ENCODE results near the gene CPLX1. TPM values are rescaled to one million over a fixed set of nuclear protein-coding genes. Genes with fewer than 3 reads are reported as not detected.
A peak's percentile ranks its signal among the peaks of the same experiment; 100 is the strongest.

CPLX1 gene
- total RNA-seq, 8 experiments from 2014 or later: 1.8 to 15.1 (median 5.4) TPM

DNA sequence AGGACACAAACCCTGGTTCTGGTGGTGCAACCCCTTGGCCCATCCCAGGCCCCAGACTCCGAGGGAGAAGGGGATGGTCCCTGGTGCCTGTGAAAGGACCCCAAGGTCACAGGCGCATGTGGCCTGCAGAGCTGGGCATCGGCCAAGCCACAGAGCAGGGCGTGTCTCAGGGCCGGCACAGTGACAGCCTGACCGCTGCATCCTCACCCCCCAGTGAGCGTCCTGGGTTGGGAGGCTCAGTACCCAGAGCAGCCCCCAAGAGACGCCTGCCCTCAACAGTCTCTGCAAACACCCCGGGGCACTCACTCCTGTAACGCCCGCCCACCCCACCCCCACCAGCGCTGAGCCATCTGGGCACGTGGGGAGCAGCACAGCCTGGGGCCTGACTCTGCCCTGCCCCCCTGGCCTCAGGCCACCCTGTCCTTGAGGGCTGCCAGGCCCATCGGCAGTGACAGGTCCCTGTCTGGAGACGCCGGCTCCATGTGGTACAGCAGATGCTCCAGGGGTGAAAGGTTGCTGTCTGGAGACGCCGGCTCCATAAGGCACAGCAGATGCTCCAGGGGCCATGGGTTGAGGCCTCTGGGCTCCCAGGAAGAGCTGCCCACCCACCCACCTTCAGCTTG lies 24.5 kb upstream of the CPLX1 start:
- peak in 6 of 8 experiments; percentile 8 to 20 (median 16) for ATAC-seq (replicated peaks in 6 of 8)
- Histone ChIP-seq H3K27ac (no peak overlapping the region), H3K4me3 (no peak overlapping the region), H3K4me1 (replicated peaks in 1 of 2) (peaks cover 0 to 2% of the 10 kb centered on the region in 2 donors)
- in situ Hi-C loops (cut with MboI; ENCODE audit: low pct_unique_long_range_greater_than_20kb in 2 of 9, low sequenced_read_pairs in 9 of 9, unreplicated experiment in 9 of 9): no loop called here
- WGBS, 10 experiments: 70 to 90% methylated on average over 2 of the region's 18 CpGs; no CpG with 5 or more reads in 8 of the 10 experiments

DNA sequence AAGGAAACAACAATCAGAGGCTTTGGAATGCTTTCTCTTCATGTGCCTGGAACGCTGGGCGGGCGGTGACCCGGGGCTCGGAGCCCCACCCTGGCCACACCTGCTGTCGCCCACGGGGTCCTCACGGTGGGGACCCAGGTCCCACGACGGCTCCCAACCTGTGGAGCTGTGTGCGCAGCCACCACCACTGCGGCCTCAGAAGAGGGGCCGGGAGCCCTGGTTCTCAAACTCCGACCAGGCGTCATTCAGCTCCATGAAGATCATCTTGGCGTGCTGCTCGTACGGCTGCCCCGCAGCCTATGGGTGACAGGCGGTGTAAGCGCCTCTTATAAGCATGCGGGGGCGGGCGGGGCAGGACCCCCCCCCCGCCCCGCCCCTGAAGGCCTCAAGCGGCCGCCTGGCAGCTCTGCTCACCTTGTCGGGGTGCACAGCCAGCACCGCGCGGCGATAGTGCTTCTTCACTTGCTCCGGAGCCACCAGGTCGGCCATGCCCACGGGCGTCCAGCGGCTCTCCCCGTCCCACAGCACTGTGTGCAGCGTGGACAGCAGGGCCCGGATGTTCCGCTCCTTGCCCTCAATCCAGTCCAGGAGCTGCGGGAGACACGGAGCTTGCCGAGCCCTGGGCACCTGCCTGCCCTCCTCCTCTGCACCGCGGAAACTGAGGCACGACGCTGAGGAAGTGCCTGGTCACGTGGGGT lies 23.7 kb upstream of the CPLX1 start:
- Histone ChIP-seq H3K4me3 (no peak overlapping the region), H3K27ac (no peak overlapping the region), H3K4me1 (replicated peaks in 1 of 2) (peaks cover 0 to 3% of the 10 kb centered on the region in 2 donors)
- ATAC-seq (replicated peaks in 6 of 8): peak in 4 of 8 experiments; percentile 7 to 16 (median 8)
- 70 to 100% (median 96%) methylated on average over 1 to 15 of the region's 50 CpGs; no CpG with 5 or more reads in 5 of the 10 experiments for WGBS, 10 experiments
- in situ Hi-C loops (cut with MboI; ENCODE audit: low pct_unique_long_range_greater_than_20kb in 2 of 9, low sequenced_read_pairs in 9 of 9, unreplicated experiment in 9 of 9): no loop called here

DNA sequence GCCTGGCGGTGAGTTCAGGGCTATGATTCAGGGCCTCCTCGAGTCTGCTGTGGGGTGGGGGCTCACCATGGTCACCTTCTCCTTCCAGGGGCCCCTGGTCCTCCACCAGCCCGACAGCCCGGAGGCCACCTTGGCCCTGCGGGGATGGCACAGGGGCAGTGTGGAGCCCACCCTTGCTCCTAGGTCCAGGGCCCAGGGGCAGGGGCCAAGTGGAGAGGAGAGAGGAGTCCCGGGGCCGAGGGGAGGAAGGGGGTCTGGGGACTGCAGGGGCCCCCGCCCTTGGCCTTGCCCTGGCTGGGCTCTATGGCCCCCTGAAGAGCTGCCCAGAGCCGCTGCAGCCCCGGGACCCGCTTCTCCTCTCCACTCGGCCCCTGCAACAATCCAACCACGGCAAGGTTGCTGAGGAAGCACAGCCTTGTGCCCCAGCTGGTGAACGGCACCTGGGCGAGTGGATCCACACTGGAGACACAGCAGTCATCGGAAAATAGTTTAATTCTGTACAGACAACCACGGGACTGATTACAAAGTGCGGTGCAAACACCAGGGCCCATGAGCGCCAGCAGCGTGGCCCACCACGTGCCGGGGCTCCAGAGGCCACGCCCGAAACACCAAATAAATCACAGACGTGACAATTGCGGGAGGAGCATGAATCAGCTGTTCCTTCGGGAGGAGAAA lies 23.0 kb upstream of the CPLX1 start:
- 50 to 100% (median 89%) methylated on average over 2 to 14 of the region's 27 CpGs; no CpG with 5 or more reads in 3 of the 10 experiments for WGBS, 10 experiments
- in situ Hi-C loops (cut with MboI; ENCODE audit: low pct_unique_long_range_greater_than_20kb in 2 of 9, low sequenced_read_pairs in 9 of 9, unreplicated experiment in 9 of 9): no loop called here
- H3K4me3 ChIP-seq: no peak overlapping the region
- no peak overlapping the region for H3K27ac ChIP-seq
- peaks cover 0 to 3% of the 10 kb centered on the region in 2 donors for H3K4me1 ChIP-seq (replicated peaks in 1 of 2)
- peak in 2 of 8 experiments; percentile 6 to 9 for ATAC-seq (replicated peaks in 6 of 8)

DNA sequence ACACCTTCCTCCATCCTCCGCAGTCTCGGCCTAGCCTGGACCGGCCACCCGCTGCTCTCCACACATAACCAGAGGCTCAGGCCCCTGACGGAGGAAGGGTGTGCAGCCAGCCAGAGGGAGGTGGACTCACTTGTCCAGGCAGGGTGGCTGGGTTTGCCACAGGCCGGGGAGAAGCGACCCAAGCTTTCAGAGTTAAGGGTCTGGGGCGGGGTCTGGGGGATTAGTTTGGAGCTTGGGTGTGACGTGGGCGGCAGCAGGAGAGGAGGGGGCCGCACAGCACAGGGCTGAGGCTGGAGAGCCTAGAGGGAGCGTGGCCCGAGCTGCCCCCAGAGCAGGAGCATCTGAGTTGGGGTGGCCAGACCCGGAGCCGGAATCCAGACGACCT lies 22.4 kb upstream of the CPLX1 start:
- Histone ChIP-seq H3K27ac (no peak overlapping the region), H3K4me1 (replicated peaks in 1 of 2) (peaks cover 0 to 3% of the 10 kb centered on the region in 2 donors), H3K4me3 (no peak overlapping the region)
- ATAC-seq (replicated peaks in 6 of 8): peak in 4 of 8 experiments; percentile 6 to 23 (median 12)
- in situ Hi-C loops (cut with MboI; ENCODE audit: low pct_unique_long_range_greater_than_20kb in 2 of 9, low sequenced_read_pairs in 9 of 9, unreplicated experiment in 9 of 9): no loop called here
- 72 to 100% (median 80%) methylated on average over 1 to 3 of the region's 16 CpGs; no CpG with 5 or more reads in 7 of the 10 experiments for WGBS, 10 experiments

DNA sequence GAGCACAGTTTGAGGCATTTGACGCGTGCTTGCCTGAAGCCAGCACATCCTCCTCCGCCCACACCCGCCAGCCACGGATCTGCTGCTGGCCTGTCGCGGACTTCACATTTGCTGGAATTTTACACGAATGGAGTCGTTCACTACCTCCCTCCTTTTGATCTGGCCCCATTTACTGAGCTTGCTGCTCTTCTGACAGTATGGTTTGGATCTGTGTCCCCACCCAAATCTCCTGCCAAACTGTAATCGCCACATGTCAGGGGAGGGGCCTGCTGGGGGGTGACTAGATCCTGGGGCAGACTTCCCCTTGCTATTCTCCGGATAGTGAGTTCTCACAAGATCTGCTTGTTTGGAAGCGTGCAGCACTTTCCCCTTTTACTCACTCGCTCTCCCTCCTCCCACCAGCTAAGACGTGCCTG lies 19.9 kb upstream of the CPLX1 start:
- in situ Hi-C loops (cut with MboI; ENCODE audit: low pct_unique_long_range_greater_than_20kb in 2 of 9, low sequenced_read_pairs in 9 of 9, unreplicated experiment in 9 of 9): no loop called here
- peaks cover 0 to 3% of the 10 kb centered on the region in 2 donors for H3K4me1 ChIP-seq (replicated peaks in 1 of 2)
- WGBS, 10 experiments: 0 to 87% (median 64%) methylated on average over 2 to 7 of the region's 14 CpGs; no CpG with 5 or more reads in 2 of the 10 experiments
- peak in 4 of 8 experiments; percentile 7 to 72 (median 54) for ATAC-seq (replicated peaks in 6 of 8)
- H3K4me3 ChIP-seq: no peak overlapping the region
- no peak overlapping the region for H3K27ac ChIP-seq

DNA sequence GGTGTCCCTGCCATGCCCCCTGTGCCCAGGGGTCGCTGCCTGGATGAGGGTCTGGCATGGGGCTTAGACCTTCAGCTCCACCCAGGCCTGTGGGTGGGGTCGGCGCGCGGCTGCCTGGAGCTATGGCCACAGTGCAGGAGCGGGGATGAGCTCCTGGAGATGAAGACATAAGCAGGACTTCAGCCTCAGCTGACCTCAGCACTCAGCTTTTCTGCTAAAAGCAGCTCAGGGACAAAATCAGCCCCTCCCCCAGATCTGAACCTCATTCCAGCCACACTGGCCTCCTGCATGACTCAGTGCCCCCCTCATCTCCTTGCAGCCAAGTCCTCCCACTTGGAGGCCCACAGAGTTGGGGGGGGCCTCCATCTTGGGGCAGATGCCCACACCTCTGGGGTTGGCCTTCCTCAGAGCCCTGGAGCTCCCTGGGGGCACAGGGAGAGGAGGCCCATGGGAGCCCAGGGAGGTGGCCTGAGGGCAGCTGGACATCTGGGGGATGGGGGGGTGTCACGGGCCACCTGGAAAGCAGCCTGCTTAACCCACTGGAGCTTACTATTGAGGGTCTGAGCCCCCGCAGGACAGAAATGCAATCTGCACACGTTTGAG lies 19.4 kb upstream of the CPLX1 start:
- WGBS, 10 experiments: 33 to 40% methylated on average over 1 to 3 of the region's 9 CpGs; no CpG with 5 or more reads in 8 of the 10 experiments
- Histone ChIP-seq H3K4me1 (replicated peaks in 1 of 2) (peaks cover 0 to 3% of the 10 kb centered on the region in 2 donors), H3K4me3 (no peak overlapping the region), H3K27ac (no peak overlapping the region)
- peak in 7 of 8 experiments; percentile 7 to 42 (median 26) for ATAC-seq (replicated peaks in 6 of 8)
- in situ Hi-C loops (cut with MboI; ENCODE audit: low pct_unique_long_range_greater_than_20kb in 2 of 9, low sequenced_read_pairs in 9 of 9, unreplicated experiment in 9 of 9): no loop called here

DNA sequence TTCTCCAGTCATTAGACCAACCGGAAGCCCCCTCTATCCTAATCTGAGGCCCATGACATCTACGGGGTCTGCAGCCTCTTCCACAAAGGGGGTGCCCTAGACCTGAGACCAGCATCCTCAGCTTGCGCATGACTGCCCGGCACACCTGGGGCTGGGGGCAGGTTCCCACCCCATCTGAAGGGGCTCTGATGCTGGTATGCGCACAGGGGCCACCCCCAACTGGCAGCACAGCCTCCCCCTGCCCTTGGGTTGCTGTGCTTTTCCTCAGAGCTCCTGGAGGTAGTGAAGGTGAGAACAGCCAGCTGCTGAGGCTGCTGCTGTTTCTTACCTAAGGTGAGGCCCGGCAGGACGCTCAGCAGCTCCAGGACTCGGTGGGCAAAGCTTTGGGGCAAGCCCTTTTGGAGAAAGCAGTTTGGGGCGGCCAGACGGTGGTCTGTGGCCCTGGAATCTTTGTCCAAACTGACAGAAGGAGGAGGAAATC lies 18.9 kb upstream of the CPLX1 start:
- 40 to 100% (median 88%) methylated on average over 1 to 5 of the region's 10 CpGs; no CpG with 5 or more reads in 4 of the 10 experiments for WGBS, 10 experiments
- Histone ChIP-seq H3K4me3 (no peak overlapping the region), H3K4me1 (replicated peaks in 1 of 2) (peaks cover 0 to 3% of the 10 kb centered on the region in 2 donors), H3K27ac (no peak overlapping the region)
- no peak for ATAC-seq (replicated peaks in 6 of 8)
- in situ Hi-C loops (cut with MboI; ENCODE audit: low pct_unique_long_range_greater_than_20kb in 2 of 9, low sequenced_read_pairs in 9 of 9, unreplicated experiment in 9 of 9): no loop called here

DNA sequence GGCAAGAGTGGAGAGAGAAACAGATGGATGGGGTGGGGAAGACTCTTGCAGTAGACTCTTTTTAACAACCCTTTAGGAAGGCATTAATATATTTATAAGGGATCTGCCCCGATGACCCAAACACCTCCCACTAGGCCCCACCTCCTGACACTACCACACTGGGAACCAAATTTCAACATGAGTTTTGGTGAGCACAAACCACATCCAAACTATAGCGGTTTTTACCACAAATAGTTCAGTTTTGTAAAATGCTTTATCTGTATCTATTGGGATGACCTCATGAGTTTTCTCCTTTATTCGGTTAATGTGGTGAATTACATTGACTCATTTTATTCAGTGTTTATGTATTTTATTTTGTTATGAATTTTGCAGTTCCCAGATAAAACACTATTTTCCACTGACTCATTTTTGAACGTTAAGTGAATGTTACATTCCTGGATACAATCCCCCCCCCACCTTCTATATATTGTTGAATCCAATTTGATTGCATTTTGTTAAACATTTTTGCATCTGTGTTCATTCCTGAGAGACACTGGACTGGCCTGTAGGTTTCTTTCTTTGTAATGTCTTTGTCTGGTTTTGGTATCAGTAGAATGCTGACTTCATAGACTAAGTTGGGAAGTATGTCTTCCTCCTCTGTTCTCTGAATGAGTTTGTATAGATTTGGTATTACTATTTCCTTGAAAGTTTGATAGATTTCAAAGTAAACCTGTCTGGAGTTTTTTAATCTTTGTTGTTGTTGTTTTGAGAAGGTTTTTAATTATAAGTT lies 13.9 kb upstream of the CPLX1 start:
- Histone ChIP-seq H3K4me1 (replicated peaks in 1 of 2) (no peaks in the 10 kb centered on the region), H3K27ac (no peak overlapping the region), H3K4me3 (no peak overlapping the region)
- ATAC-seq (replicated peaks in 6 of 8): peak in 1 of 8 experiments; percentile 64
- WGBS, 10 experiments: 70 to 100% (median 91%) methylated on average over 1 to 4 of the region's 4 CpGs
- in situ Hi-C loops (cut with MboI; ENCODE audit: low pct_unique_long_range_greater_than_20kb in 2 of 9, low sequenced_read_pairs in 9 of 9, unreplicated experiment in 9 of 9): no loop called here

DNA sequence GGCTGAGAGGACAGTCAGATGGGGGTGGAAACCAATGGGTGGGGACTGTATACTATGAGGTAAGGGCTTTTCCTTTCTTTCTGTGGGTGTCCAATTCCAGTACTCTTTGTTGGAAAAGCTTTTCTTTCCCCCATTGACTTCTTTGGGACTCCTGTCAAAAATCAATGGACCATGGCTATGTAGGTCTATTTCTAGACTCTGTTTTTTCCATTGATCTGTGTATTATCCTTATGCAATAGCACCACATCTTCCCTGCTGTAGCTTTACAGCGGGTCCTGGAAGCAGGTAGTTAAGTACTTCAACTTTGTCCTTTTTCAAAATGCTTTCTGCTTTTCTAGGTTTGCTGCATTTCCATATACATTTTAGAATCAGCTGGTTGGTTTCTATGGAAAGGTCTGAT lies 11.8 kb upstream of the CPLX1 start:
- ATAC-seq (replicated peaks in 6 of 8): peak in 1 of 8 experiments; percentile 53
- in situ Hi-C loops (cut with MboI; ENCODE audit: low pct_unique_long_range_greater_than_20kb in 2 of 9, low sequenced_read_pairs in 9 of 9, unreplicated experiment in 9 of 9): no loop called here

DNA sequence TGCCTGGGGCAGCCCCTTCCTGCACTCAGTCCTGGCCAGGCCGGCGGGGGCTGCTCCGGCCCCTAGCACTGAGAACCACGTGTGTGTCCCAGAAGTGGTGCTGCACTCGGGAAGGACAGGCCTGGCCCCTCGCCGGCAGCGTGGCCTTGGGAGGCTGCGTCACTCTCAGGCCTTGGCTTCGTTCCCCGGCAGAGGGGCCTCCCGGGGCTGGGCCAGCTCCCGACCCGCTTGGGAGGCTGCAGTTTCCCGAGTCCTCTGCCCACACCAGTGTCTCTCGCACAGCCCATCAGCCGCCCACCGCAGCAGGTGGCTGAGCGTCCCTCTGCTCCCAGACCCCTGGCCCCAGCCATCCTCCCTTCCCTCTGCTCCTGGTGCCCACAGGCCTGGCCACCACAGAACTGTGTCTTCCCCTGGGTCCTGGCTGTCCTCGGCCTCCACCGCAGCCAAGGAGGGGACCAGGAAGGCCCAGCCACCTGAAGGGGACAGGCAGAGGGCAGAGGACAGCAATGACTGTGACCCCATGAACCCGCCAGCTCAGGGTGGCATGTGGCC lies 10.9 kb upstream of the CPLX1 start:
- in situ Hi-C loops (cut with MboI; ENCODE audit: low pct_unique_long_range_greater_than_20kb in 2 of 9, low sequenced_read_pairs in 9 of 9, unreplicated experiment in 9 of 9): no loop called here
- H3K4me3 ChIP-seq: no peak overlapping the region
- WGBS, 10 experiments: 45 to 82% (median 80%) methylated on average over 1 to 8 of the region's 22 CpGs; no CpG with 5 or more reads in 5 of the 10 experiments
- H3K27ac ChIP-seq: no peak overlapping the region
- peak in 4 of 8 experiments; percentile 44 to 74 (median 67) for ATAC-seq (replicated peaks in 6 of 8)
- no peaks in the 10 kb centered on the region for H3K4me1 ChIP-seq (replicated peaks in 1 of 2)

More for the DNA sequence above, 11.8 kb upstream of the CPLX1 start:
- 80 to 100% (median 100%) methylated on average over 1 of the region's 1 CpG for WGBS, 10 experiments
- Histone ChIP-seq H3K27ac (no peak overlapping the region), H3K4me3 (no peak overlapping the region), H3K4me1 (replicated peaks in 1 of 2) (no peaks in the 10 kb centered on the region)

DNA sequence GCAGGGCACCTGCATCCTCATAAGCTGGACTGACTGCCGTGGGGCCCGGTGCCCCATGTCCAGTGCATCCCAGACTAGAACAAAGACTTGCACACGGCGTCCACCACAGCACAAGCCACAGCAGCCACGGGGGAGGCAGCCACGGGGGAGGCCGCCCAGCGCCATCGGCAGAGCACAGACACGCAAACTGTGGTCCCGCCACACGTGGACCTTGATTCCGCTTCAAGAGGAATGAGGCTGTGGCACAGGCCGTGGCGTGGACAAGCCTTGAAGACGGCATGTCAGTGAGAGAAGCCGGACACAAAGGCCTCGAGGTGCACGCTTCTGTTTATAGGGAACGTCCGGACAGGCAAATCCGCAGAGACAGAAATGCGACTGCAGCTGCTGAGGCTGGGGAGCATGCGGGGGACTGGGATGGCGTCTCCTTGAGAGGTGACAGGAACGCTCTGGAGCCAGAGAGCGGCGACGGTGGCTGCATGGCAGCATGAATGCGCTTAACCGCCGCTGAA lies 10.1 kb upstream of the CPLX1 start:
- peak in 1 of 8 experiments; percentile 9 for ATAC-seq (replicated peaks in 6 of 8)
- no peak overlapping the region for H3K4me3 ChIP-seq
- no peak overlapping the region for H3K27ac ChIP-seq
- H3K4me1 ChIP-seq (replicated peaks in 1 of 2): no peaks in the 10 kb centered on the region
- 83 to 100% (median 93%) methylated on average over 2 to 8 of the region's 32 CpGs; no CpG with 5 or more reads in 3 of the 10 experiments for WGBS, 10 experiments
- in situ Hi-C loops (cut with MboI; ENCODE audit: low pct_unique_long_range_greater_than_20kb in 2 of 9, low sequenced_read_pairs in 9 of 9, unreplicated experiment in 9 of 9): no loop called here
